ENCODE data around the gene ATF3.

ATF3 gene

GRCh38 chr1:212608392-212608958 lies at the start of gene ATF3:
ATF3 (plus strand) TSS chr1:212608761; CDS start chr1:212615022, 6,261 bp downstream.
- peak; percentile 95 for DNase-seq

DNA sequence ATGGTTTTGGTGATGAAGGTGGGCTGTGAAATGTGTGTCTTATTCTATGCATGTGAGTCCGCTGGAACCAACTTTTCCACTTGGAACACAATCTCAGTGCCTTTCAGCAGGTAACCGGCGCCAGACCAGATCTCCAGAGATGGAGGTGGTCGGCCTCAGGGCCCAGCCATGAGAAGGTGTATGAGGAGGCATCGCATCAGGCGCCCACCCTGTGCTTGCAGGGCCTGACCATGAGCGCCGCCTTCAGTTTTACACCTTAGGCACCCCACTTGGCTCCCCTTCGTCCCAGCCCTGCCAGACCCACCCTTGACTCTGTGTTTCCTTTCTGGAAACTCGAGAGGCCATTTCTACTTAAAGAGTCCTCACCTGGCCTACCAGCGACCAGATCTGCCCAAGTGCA lies 48.6 kb upstream of the ATF3 start:
- no peak for DNase-seq

DNA sequence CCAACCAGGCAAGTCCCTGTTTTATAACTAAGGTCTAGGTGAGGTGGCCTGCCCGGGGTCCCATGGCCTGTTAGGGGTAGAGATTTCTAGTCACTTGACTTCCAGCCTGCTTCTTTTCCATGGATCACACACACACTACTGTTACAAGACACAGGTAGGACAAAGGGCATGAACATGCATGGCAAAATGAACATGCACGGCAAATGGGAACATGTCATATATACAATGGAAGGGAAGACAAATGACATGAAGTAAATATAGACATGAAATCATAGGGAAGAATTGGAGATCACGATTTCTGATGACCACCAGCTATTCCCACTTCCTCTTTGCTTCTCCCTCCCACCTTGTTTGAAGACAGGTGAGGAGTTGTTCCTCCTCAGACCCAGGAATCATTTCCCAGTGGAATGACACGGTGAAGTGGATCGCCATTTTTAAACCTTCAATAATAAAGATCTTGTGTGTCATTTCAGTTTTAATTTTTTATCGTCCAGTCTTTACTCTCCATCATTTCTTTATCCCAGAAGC lies 47.6 kb upstream of the ATF3 start:
- no peak for DNase-seq

DNA sequence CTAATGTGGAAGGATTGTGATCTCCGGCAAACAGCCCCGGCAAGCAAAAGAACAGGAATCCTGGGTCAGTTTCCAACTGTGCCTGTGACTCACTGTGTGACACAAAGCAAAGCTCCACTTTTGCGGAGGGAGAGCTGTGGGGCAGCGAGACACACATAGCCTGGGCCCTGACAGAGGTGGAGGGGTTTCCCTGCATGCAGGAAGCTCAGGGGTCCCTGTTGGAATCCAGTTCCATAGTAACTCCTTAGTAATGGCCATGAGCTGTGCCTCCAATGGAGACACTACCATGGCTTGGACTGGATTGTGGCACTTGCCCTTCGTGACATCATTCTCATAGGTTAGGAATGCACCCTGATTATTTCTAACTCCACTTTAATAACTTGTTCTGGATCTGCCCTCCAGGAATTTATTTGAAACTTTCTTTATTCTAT lies 47.0 kb upstream of the ATF3 start:
- no peak for DNase-seq

DNA sequence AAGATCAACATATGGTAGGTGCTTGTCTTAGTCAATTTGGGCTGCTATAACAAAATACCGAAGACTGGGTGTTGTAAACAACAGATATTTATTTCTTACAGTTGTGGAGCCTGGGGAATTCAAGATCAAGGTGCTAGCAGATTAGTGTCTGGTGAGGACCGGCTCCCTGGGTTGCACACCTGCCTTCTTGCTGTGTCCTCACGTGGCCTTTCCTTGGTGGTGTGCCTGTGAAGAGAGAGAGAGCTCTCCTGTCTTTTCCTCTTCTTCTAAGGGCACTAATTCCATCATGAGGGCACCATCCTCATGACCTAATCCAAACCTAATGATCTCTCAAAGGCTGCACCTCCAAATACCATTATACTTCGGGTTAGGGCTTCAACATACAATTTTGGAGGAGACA lies 45.8 kb upstream of the ATF3 start:
- no peak for DNase-seq

GRCh38 chr1:212565079-212565478 lies 43.5 kb upstream of the ATF3 start:
- DNase-seq, result no peak

GRCh38 chr1:212565571-212566305 lies 42.8 kb upstream of the ATF3 start:
- DNase-seq, result no peak

GRCh38 chr1:212566522-212567479 lies 41.8 kb upstream of the ATF3 start:
- peak; percentile 85 for DNase-seq

DNA sequence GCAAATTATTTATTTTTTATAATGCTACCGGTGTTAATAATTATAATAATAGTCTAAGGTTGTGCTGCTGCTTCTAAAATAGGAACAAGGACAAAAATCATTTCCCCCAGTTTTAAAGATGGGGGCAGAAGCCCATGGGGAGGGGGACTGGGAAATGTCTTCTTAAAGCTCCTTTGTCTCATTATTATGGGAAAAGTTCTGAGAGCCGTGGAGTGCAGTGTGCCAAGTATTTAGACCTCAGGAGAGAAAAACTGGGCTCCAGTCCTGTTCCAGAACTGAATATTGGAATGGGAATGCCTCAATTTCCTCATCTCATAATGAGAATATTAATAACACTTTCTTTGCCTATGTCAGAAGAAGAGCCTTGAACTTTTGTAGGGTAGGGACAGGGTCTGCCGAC lies 40.9 kb upstream of the ATF3 start:
- no peak for DNase-seq

DNA sequence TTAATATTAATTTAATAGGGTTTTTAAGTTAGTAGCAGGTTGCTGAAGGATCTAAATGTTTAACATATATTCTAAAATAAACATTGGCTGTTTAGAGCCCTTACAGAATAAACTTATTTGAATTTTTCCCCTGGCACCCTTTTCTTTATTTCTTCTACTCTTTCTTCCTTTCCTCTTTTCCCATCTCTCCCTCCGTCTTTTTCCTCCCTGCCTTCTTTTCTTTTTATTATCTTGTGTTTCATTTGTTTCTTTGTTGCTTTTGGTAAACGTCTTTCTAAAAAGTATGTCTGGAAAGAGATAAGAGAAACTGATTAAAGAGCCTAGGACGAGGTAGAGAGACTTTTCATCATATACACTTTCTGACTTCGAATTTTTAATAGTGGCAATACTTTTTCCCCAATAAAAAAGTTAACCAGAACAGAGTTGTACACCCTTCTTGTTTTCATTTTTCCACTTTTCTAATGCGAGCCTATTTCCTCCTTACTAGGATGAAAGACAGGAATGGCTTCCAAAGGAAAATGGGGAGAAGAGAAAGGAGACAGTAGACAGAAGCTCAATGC lies 39.5 kb upstream of the ATF3 start:
- DNase-seq, result no peak

DNA sequence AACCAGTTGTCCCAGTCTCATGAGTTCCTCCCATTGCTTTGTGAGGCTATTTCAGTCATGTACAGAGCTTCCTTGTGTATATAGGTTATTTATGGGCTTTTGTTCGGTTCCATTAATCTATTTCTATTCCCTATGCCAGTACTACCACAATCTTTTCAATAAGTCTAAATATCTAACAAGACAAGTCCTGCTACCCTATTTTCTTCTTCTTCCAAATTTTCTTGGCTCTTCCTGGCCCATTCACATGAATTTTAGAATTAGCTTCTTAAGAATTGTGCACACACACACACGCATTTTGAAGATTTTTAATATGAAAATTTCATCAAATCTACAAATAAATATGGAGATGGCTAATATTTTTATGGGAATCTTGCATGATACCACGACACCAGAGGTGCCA lies 33.8 kb upstream of the ATF3 start:
- no peak for DNase-seq

DNA sequence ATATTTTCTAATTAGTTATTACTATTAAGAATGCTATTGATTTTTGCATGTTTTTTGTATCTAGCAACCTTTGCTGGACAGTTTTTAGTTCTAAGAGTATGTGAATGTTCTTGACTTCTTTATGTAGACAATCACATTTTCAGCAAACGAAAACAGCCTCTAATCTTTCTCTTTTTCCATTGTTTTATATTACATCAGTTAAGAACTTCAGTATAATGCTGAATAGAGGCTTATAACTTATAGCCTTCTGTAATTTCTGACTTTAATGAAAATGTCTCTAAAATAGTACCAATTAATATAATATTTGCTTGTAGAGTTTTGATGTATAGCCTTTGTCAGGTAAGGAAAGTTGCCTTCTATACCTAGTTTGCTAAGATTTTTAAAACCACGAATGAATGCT lies 33.2 kb upstream of the ATF3 start:
- no peak for DNase-seq

GRCh38 chr1:212578041-212578440 lies 30.5 kb upstream of the ATF3 start:
- DNase-seq, result no peak

DNA sequence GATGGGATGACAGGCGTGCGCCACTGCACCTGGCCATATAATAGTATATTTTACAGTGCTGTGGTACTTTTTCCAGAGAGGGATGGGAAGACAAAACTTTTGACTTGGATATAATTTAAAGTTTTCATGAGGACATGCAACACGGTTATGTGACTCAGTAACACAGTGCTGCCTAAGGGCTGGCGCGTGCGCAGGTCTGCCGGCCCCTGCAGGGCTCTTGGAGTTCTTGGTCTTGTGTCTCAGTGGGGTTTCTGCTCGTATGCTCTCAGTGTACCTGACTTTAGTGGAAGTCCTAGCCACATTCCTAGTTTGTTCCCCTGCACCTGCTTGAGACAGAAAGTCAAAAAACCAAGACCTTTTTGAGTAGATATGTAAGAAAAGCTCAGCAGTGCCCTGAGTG lies 27.5 kb upstream of the ATF3 start:
- DNase-seq, result no peak

DNA sequence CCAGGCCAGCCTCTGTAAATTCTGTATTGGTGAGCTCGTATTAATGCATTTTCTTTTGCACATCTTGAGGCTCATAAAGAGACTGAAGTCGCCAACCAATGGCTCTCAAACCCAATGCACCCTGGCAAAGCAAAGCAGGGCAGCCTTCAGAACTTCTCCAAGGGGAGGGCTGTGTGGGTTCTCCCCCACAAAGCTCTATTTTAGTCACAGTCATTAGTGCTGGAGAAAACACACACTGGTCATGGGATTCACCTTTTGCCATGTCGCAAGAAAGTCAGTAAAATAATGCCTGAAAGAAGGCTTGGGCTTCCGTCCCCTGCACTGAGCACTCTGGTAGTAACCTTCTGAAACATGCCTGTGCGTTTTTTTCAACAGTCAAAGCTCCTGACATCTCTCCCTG lies 26.3 kb upstream of the ATF3 start:
- no peak for DNase-seq

DNA sequence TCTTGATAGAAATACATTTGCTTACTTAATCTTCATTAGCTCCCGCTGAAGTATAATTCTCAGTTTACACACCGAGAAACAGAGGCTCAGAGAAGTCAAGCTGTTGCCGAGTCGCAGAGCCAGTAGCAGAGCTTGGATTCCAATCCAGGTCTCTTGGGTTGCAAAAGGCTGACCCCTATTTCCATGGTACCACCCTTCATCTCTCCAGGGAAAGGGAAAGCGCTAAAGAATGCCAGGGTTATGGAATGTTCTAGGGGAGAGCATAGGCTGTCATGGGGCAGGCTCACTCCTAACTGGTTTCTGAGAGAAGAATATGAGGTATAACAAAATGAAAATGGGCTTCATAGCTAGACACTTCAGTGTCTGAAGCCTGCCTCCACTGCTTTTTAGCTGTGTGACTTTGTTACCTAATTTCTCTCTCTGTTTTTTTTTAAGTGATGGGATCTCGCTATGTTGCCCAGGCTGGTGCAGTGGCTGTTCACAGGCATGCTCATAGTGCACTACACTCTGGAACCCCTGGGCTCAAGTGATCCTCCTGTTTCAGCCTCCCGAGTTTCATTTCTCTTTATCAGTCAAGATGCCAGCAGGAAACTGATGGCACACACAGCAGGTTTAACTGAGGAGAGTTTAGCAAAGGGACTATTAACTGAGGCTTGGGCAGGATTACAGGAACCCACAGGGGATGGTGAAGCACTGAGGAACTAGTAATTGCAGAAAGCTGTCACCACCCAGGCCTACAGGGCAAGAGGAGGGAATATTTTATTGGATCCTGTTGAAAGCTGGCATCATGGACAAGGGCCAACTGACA lies 25.5 kb upstream of the ATF3 start:
- no peak for DNase-seq

DNA sequence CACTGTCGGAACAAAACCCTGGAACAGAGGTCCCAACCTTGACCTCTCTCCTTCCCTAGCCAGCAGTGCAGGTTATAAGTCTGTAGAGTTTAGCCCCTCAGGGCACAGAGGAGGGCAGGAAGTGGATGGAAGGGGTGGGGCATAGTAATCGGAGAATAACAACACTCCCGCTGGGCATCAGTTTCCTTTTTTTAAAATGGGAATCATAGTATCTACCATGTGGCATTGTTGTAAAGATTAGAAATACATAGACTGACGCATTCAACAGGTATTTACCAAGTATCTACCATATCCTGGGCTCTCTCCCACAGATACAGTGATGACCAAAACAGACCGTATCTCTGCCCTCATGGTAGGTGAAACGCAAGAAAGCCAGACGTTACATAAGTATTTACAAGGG lies 24.9 kb upstream of the ATF3 start:
- no peak for DNase-seq

DNA sequence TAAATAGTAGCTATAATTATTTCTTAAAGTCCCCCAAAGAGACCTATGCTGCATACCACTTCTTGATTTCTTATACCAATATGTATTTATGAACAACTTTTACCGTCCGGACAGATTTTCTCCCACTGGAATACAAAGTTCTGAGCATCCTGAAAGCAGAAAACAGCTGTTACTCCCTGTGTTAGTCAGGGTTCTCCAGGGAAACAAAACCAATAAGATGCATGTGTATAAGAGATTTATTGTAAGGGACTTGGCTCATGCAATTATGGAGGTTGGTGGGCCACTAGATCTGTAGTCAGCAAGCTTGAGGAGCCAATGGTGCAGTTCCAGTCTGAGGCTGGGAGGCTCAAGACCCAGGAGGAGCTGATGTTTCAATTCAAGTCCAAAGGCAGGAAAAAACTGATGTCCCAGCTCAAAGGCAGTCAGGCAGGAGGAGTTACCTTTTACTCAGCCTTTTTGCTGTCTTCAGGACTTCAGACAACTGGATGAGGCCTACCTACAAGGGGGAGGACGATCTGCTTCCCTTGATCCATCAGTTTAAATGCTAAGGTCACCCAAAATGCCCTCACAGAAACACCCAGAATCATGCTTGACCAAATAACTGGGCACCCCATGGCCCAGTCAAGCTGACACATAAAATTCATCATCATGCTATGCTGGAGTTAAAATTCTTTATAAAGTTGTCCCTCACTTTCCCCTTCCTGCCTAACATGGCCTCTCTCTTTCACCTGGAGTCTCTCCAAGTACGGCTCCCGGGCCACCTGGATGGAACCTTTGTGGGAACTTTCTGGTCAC lies 24.3 kb upstream of the ATF3 start:
- no peak for DNase-seq

- no peak for DNase-seq
Observed at GRCh38 chr1:212585210-212585609, 23.4 kb upstream of the ATF3 start.

GRCh38 chr1:212586206-212587015 lies 22.1 kb upstream of the ATF3 start:
- DNase-seq, result no peak

All from activated effector memory CD4-positive, alpha-beta T cell treated with anti-CD3 and anti-CD28 coated beads, Interleukin-2, amount 50 U/mL, for 16 hours (primary cell).